ENCODE results near the gene KLHL18. TPM values are rescaled to one million over a fixed set of nuclear protein-coding genes. Genes with fewer than 3 reads are reported as not detected.

Gene KLHL18
- total RNA-seq, 1 donor from 2014 or later: 24.2 TPM

Other genes starting within 250 kb of the KLHL18 start
- 26.6 TPM for gene SETD2, start 118.8 kb upstream of the KLHL18 start, total RNA-seq
- 4.4 TPM for gene KIF9, start 145 bp upstream of the KLHL18 start, total RNA-seq
- gene PTPN23, start 98.1 kb downstream of the KLHL18 start, total RNA-seq: 26.1 TPM
- gene SCAP, start 193.0 kb downstream of the KLHL18 start, total RNA-seq: 59.8 TPM
- gene ELP6, start 230.8 kb downstream of the KLHL18 start, total RNA-seq: 20.9 TPM